ENCODE data around the gene PHIP. TPM values are rescaled to one million over a fixed set of nuclear protein-coding genes. Genes with fewer than 3 reads are reported as not detected.

The PHIP gene
- total and polyA plus RNA-seq, 9 of the 15 experiments (the other 6 are each of a cell fraction or from before 2014, with no cell fraction given): 8.1 to 36.3 (median 16.5) TPM

- WGBS (ENCODE audit: insufficient coverage, low coverage, missing lambda C conversion rate): 96% methylated on average over 1 of the region's 1 CpG
- no peak overlapping the region for H3K4me3 ChIP-seq
- ChIA-PET CTCF (ENCODE audit: low intra/inter-chr PET ratio) (no interaction called here), POLR2A (no interaction called here)
- H3K36me3 ChIP-seq (ENCODE audit: control insufficient read depth, insufficient read depth, low read length): peaks cover 97% of the 10 kb centered on the region
- H3K4me2 ChIP-seq (ENCODE audit: insufficient read depth, low read length): no peak overlapping the region
- no TSS peak for BruUV-seq (replicated peaks)
- no peak overlapping the region for H3K27ac ChIP-seq (ENCODE audit: extremely low read depth, low read depth, low read length)
- no peaks in the 10 kb centered on the region for H3K27me3 ChIP-seq (ENCODE audit: control insufficient read depth in 2 of 2, insufficient read depth in 2 of 2, low read length in 2 of 2)
- TF ChIP-seq NR1H2 (CRISPR knock-in tag; IDR thresholded peaks at IDR 0.05) (no peak), NFXL1 (CRISPR knock-in tag; IDR thresholded peaks at IDR 0.05) (no peak), STAT5A (IDR thresholded peaks at IDR 0.05; ENCODE audit: borderline replicate concordance, low read length) (no peak), CLOCK (CRISPR knock-in tag; IDR thresholded peaks at IDR 0.05; ENCODE audit: borderline replicate concordance) (no peak), SMAD3 (CRISPR knock-in tag; conservative IDR thresholded peaks at IDR 0.05) (no peak), ARID3A (IDR thresholded peaks at IDR 0.05; ENCODE audit: borderline replicate concordance, low read depth, low read length) (no peak), ZNF217 (CRISPR knock-in tag; IDR thresholded peaks at IDR 0.05) (no peak), PHTF2 (CRISPR knock-in tag; IDR thresholded peaks at IDR 0.05) (no peak), ZNF436 (CRISPR knock-in tag; IDR thresholded peaks at IDR 0.05) (no peak), SMARCE1 (IDR thresholded peaks at IDR 0.05) (no peak), UBTF (IDR thresholded peaks at IDR 0.05; ENCODE audit: borderline replicate concordance in 1 of 2, low read depth in 2 of 2, low read length in 2 of 2) (no peak)
- TF ChIP-seq, protein P1, sequence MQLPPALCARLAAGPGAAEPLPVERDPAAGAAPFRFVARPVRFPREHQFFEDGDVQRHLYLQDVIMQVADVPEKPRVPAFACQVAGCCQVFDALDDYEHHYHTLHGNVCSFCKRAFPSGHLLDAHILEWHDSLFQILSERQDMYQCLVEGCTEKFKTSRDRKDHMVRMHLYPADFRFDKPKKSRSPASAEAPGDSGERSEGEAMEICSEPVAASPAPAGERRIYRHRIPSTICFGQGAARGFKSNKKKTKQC (CRISPR knock-in tag; IDR thresholded peaks at IDR 0.05): no peak
- intact Hi-C loops (cut with micrococcal nuclease): no loop called here
- DNase-seq (ENCODE audit: extremely low read depth in 1 of 4, low spot score in 3 of 4) (no peak), FAIRE-seq (no peak), ATAC-seq (no peak)
- H2AFZ ChIP-seq (ENCODE audit: low read depth, low read length): no peak overlapping the region
- H4K20me1 ChIP-seq (replicated peaks; ENCODE audit: control insufficient read depth, insufficient read depth, low read length): no peaks in the 10 kb centered on the region
- no peaks in the 10 kb centered on the region for H3K9me3 ChIP-seq (replicated peaks; ENCODE audit: control insufficient read depth, insufficient read depth, low read depth, low read length)
- H3K4me1 ChIP-seq (replicated peaks in 1 of 2; ENCODE audit: control insufficient read depth in 2 of 2, insufficient read depth in 2 of 2, low read length in 2 of 2): no peaks in the 10 kb centered on the region
- H3K9me1 ChIP-seq (ENCODE audit: control insufficient read depth, insufficient read depth, low read length): no peaks in the 10 kb centered on the region
- no peak overlapping the region for H3K9ac ChIP-seq (ENCODE audit: insufficient read depth in 1 of 2, low read depth in 2 of 2, low read length in 2 of 2)
- H3K79me2 ChIP-seq (ENCODE audit: control insufficient read depth, insufficient read depth, low read length): no peaks in the 10 kb centered on the region
- in situ Hi-C loops (cut with MboI): no loop called here
Measured at GRCh38 chr6:78986161-78986560, 91.9 kb downstream of the PHIP start.

All from K562 (cell line).